PC-3 (cell line): Measurements from ENCODE around the gene USP2.

Experiments used
- CTCF ChIP-seq: fragments of 300-600 bp; sonication (generic); conservative IDR thresholded peaks from 2 replicates; pipeline ENCODE4 v1.5.1; 2017; ENCODE audit warnings: antibody characterized with exemption, low read depth, mild to moderate bottlenecking, low read length
- EZH2 ChIP-seq: fragments of 300-600 bp; sonication (generic); IDR thresholded peaks from one replicate; pipeline ENCODE4 v1.6.1; 2017; ENCODE audit warnings: antibody characterized with exemption, mild to moderate bottlenecking, low read length; ENCODE audit not compliant: unreplicated experiment
- EZH2phosphoT487 ChIP-seq: fragments of 300-600 bp; sonication (generic); IDR thresholded peaks from 2 replicates; pipeline ENCODE4 v1.6.1; 2018; ENCODE audit warnings: mild to moderate bottlenecking, antibody characterized with exemption, low read length, borderline replicate concordance

GRCh38 chr11:119335655-119336543 is 45.6 kb downstream of the USP2 start:
- no peak for TF ChIP-seq CTCF
- TF ChIP-seq EZH2phosphoT487, result no peak
- TF ChIP-seq EZH2, result no peak
